ENCODE data around the gene COL21A1.
"Not testable (repeated sequence)": the region's sequence is repeated elsewhere in the genome, so short reads cannot be mapped to it uniquely, and the experiment has no call there.

Gene COL21A1

GRCh38 chr6:56280126-56280525 lies 32.7 kb upstream of the COL21A1 start:
- no peak for TF ChIP-seq CTCF (IDR thresholded peaks at IDR 0.05; ENCODE audit: extremely low read depth, missing control alignments)
- DNase-seq (ENCODE audit: low spot score), result no peak

- no peak for DNase-seq (ENCODE audit: low spot score)
- no peak for TF ChIP-seq CTCF (IDR thresholded peaks at IDR 0.05; ENCODE audit: extremely low read depth, missing control alignments)
Measured at GRCh38 chr6:56279331-56280080, 32.1 kb upstream of the COL21A1 start.

GRCh38 chr6:56278171-56278591 lies 30.8 kb upstream of the COL21A1 start:
- TF ChIP-seq CTCF (IDR thresholded peaks at IDR 0.05; ENCODE audit: extremely low read depth, missing control alignments), result no peak

GRCh38 chr6:56270812-56271441 lies 23.5 kb upstream of the COL21A1 start:
- DNase-seq (ENCODE audit: low spot score), result no peak
- no peak for TF ChIP-seq CTCF (IDR thresholded peaks at IDR 0.05; ENCODE audit: extremely low read depth, missing control alignments)

More at GRCh38 chr6:56278171-56278591, 30.8 kb upstream of the COL21A1 start:
- DNase-seq (ENCODE audit: low spot score), result no peak

GRCh38 chr6:56268266-56268665 lies 20.9 kb upstream of the COL21A1 start:
- TF ChIP-seq CTCF (IDR thresholded peaks at IDR 0.05; ENCODE audit: extremely low read depth, missing control alignments), result no peak
- DNase-seq (ENCODE audit: low spot score), result no peak

- no peak for TF ChIP-seq CTCF (IDR thresholded peaks at IDR 0.05; ENCODE audit: extremely low read depth, missing control alignments)
- DNase-seq (ENCODE audit: low spot score), result no peak
Measured at GRCh38 chr6:56266011-56266410, 18.6 kb upstream of the COL21A1 start.

GRCh38 chr6:56263596-56264315 lies 16.4 kb upstream of the COL21A1 start:
- no peak for DNase-seq (ENCODE audit: low spot score)
- TF ChIP-seq CTCF (IDR thresholded peaks at IDR 0.05; ENCODE audit: extremely low read depth, missing control alignments), result no peak

GRCh38 chr6:56260593-56260992 lies 13.2 kb upstream of the COL21A1 start:
- not testable (repeated sequence) for DNase-seq (ENCODE audit: low spot score)
